GM08714 (cell line): Measurements from ENCODE around the gene DPP10.
"Not testable (repeated sequence)": the region's sequence is repeated elsewhere in the genome, so short reads cannot be mapped to it uniquely, and the experiment has no call there.

Source experiments
- H3K4me3 ChIP-seq: fragments of 200-500 bp; sonication (Bioruptor generic); 2 replicates; pipeline ENCODE4 v1.5.1; 2014; ENCODE audit warnings: mild to moderate bottlenecking, low read length, inconsistent platforms
- ZNF274 ChIP-seq: IDR thresholded peaks from 2 replicates; pipeline ENCODE4 v1.6.1; 2012; ENCODE audit warnings: mild to moderate bottlenecking, low read depth, low read length

Gene DPP10

DNA sequence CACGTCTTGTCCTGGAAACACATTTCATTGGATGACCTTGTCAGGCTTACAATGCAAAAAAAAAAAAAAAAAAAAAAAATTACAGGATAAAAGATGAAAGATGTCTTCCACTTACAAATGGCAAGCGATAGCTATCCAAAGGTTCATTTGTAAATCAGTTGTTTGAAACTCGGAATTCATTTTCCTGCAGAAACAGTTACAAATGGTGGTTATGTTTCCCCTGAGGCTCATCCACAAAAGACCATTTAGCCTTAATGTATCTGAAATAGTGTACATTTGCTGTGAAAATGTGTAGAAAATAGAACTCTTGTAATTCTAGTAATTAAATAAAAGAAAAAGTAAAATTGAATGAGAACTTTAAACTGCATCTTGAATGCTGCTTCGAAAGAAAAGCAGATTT, 25.9 kb downstream of the DPP10 start:
- H3K4me3 ChIP-seq: no peak overlapping the region
- no peak for TF ChIP-seq ZNF274

DNA sequence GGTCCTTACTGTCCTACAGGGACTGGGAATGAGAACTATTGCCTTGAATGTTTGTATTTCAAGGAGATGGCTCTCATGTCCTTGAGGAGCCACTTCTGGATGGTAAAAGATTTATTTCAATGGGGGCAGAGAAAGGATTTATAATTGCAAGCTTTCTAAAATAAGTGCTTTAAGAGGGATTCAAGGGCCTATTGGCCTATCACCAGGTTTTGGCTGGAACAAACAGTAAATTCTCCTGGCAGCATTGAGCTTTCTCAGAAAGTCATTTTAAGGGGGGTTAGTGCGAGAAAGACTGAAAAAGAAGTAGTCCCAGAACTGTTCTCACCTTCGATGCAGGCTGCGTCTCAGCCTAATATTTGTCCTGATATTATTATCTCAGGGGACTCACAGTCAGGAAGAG, 29.8 kb downstream of the DPP10 start:
- H3K4me3 ChIP-seq: no peak overlapping the region
- no peak for TF ChIP-seq ZNF274

DNA sequence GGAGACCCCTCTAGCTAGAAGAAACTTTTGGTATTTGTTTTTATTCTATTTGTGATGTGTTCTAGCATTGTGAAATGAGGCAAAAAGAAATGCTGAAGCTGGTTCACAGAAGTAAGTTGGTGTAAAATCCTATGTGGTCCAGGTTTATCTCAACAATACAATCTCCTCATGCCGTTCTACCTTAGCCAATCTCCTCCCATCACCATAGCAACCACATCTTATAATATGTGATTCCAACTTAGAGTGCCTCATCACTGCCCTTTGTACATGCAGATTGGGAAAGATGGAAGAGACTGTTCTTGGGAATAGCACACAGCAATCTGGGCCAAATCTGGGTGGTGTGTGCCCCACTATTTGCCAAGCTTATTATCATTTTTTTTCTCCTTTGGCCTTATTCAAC, 30.3 kb downstream of the DPP10 start:
- no peak overlapping the region for H3K4me3 ChIP-seq
- no peak for TF ChIP-seq ZNF274

DNA sequence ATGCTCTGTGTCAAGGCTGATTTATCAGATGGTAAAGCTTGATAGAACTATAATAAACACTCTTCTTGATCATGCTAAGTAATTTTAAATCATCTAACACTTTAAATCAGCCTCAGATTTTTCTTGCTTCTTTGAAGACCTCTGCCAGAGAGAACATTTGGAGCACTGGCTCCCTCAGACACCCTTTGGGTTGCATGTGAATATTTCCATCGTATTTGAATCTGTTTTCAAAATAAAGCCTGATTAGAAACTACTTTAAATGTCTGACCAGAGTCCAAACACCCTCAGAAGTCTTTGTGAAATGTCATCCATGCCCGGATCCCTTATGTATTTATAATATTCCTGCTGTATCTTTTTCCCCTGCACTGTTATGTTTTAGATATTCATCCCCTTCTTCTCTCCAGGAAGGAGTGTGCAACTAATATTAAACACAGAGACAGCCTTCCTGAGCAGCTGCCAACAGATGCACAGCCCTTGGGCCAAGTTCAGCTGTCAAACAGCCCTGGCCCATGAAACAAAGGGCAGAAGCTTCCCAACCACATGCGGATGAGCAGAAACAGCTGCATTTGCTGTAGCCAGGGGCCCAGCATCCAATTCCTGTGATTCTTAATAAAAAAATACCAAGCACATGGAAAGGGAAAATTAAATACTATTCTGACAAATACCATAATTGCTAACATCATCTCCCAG, 46.5 kb downstream of the DPP10 start:
- no peak overlapping the region for H3K4me3 ChIP-seq
- TF ChIP-seq ZNF274: no peak

DNA sequence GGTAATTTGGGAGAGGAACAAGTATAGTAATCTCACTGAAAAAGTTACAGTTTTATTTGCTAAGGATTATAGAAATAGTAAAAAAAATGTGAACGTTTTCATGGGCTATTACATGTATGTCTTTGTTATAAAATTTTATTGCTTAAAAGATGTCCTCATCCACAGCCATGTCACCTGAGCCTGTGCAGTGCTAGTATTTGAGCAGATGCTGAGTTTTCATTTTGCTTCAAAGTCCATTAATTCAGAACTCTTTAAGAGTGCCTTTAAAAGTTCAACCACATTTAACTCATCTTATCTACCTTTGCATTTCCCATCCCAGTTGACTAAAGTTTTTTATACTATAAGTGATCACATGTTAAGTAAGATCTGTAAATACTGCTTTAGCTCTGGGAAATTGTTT, 52.6 kb downstream of the DPP10 start:
- no peak for TF ChIP-seq ZNF274
- H3K4me3 ChIP-seq: no peak overlapping the region

DNA sequence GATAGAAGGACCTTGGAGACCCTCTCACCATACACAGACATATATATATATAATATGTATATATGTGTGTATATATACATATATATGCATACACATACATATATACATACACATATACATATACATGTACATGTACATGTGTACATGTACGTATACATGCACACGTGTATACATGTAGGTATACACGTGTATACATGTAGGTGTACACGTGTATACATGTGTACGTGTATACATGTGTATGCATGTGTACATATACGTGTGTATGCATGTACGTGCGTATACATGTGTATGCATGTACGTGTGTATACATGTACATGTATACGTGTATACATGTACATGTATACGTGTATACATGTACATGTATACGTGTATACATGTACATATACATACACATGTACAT, 54.5 kb downstream of the DPP10 start:
- no peak overlapping the region for H3K4me3 ChIP-seq
- TF ChIP-seq ZNF274: no peak

DNA sequence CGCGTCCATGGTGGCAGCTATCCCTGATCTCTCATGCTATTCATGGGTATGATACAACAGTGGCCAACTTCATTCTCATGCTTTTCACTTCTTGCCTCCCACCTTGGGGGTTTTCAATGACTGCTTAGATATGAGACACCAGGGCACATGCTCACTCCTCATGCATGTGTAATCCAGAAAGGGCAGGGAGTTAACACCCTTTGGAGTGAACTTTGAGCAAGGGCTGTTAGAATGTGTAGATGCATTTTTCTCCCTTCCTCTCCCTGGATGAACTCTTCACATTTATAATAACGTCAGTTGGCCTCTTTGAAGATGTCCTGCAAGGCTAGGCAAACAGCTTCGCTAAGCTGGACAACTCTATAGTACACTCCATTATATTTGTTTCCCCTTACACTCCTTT, 56.7 kb downstream of the DPP10 start:
- H3K4me3 ChIP-seq: no peak overlapping the region
- no peak for TF ChIP-seq ZNF274

DNA sequence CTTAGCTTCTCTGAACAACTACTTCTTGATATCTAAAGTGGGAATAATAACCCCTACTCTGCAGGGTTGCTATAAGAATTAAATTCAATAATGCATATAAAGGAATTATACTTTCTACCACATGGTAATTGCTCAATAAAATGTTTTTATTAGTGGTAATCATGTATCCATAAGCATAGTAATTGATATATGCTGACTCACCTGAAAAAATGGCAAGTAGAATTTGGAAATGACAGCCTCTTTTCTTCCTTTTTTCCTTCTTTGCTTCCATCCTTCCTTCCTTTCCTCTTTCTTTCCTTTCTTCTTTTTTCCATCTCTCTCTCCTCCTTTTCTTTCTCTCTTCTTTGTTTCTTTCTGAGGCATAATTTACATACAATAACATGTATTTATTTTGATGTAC, 65.3 kb downstream of the DPP10 start:
- TF ChIP-seq ZNF274: no peak
- no peak overlapping the region for H3K4me3 ChIP-seq

DNA sequence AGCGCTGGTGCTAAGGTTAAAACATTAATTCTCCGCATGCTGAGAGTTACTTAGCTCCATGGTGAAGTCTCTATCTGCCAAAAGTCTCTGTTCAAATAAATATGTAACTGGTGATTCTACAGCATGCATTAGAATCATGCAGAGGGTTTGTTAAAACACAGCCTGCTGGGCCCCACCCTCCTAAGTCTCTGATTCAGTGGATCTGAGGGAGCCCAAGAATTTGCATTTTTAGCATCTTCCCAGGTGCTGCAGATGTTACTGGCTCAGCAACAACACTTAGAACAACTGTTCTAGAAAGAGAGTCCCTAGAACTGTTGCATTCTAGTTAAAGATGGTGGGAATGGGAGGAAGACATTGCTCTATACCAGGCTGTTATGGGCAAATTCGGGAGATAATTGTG, 73.4 kb downstream of the DPP10 start:
- TF ChIP-seq ZNF274: no peak
- no peak overlapping the region for H3K4me3 ChIP-seq

DNA sequence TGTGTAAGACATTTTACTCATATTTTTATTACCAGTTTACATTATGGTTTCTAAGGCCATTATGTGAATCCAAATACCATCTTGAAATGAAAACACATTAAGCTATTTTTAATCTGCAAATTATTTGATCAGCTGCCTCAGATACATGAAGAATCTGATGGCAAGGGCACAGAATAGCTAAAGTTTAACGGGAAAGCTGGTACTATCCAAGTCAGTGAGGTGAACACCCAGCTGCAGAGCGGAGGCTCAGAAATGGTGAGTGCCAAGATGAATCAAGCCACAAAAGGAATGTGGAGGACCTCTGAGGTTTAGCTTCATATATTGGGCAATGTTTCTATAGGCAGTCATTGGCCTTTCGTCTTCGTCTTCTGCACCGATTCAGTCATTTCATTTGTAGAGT, 75.1 kb downstream of the DPP10 start:
- H3K4me3 ChIP-seq: no peak overlapping the region
- TF ChIP-seq ZNF274: no peak

DNA sequence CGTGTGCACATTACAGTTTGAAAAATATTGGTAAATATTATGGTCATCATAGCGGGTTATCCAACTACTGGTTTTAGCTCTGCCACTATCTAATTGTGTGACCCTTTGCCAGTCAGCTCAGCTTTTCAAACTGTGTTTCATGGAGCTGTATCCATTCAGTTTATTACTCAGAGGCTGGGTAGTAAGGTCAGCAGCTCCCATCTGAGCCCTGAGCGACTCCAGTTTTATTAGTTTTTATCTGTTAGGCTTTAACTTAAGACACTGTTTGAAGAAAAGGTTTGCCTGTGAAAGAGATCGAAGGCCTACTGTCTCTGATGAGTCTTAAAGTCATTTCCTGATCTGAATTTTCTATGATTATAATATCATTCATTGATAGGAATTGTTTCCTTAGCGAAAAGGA, 76.3 kb downstream of the DPP10 start:
- H3K4me3 ChIP-seq: no peak overlapping the region
- TF ChIP-seq ZNF274: no peak

DNA sequence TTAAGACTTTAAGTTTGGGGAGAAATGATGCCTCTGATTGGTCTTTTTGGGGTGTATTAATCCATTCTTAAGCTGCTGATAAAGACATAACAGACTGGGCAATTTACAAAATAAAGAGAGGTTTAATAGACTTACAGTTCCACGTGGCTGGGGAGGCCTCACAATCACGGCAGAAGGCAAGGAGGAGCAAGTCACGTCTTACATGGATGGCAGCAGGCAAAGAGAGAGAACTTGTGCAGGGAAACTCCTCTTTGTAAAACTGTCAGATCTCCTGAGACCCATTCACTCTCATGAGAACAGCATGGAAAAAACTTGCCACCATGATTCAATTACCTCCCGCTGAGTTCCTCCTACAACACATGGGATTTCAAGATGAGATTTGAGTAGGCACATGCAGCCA, 80.2 kb downstream of the DPP10 start:
- H3K4me3 ChIP-seq: not testable (repeated sequence)

DNA sequence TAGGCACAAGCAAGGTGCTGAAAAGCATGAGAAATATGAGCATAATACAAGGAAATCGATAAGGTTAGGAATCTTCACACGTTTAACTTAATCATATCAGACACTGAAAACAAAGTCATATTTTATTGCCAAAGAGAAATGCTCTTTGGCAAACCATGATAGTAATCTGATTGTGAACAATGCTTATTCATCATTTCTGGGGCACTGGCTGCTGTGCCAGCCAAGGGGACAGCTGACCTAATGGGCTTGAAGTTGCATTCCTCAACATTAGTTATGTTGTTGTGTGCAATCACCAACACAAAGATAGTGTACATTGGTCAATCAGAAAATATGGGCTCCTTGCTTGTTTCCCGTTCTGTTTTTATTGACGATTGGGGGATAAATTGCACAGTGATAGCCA, 83.5 kb downstream of the DPP10 start:
- H3K4me3 ChIP-seq: no peak overlapping the region
- TF ChIP-seq ZNF274: no peak

DNA sequence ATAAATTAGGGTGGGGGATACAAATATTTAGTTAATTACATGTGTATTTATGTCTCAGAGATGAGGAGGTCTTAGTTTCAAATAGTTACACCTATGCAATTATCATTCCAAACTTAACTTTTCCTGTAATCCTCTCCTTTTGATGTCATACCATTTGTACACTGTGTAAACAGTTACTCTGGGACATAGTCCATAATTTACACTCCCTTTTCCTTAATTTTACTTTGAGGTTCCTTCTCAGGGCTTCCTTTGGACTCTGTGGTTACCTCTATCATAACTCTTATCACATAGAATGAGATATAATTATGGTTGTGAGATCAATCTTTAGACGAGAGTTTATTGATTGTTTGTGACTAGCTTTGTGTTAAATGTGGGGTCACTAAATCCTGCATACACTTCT, 84.4 kb downstream of the DPP10 start:
- H3K4me3 ChIP-seq: no peak overlapping the region
- TF ChIP-seq ZNF274: no peak

DNA sequence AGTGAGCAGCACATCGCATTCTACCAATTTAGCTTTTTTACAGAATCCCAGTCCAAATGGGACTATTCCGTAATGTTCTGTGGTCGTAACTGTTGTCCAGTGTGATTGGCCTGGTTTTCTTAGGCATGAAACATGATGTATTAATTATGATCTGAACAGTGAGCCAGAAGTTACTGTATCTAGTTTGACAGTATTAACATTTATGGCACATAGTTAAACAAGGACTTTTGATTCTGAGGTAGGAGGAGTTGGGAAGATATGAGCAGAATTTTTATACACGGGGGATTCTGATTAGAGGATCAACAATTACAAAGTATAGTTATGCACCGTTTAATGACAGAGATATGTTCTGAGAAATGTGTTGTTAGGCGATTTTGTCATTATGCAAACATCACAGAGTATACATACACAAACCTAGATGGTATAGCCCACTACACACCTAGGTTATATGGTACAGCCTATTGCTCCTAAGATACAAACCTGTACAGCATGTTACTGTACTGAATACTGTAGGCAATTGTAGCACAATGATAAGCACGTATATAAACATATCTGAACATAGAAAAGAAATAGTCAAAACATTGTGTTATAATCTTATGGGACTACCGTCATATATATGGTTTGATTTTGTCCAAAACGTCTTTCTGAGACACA, 85.0 kb downstream of the DPP10 start:
- TF ChIP-seq ZNF274: no peak
- no peak overlapping the region for H3K4me3 ChIP-seq

DNA sequence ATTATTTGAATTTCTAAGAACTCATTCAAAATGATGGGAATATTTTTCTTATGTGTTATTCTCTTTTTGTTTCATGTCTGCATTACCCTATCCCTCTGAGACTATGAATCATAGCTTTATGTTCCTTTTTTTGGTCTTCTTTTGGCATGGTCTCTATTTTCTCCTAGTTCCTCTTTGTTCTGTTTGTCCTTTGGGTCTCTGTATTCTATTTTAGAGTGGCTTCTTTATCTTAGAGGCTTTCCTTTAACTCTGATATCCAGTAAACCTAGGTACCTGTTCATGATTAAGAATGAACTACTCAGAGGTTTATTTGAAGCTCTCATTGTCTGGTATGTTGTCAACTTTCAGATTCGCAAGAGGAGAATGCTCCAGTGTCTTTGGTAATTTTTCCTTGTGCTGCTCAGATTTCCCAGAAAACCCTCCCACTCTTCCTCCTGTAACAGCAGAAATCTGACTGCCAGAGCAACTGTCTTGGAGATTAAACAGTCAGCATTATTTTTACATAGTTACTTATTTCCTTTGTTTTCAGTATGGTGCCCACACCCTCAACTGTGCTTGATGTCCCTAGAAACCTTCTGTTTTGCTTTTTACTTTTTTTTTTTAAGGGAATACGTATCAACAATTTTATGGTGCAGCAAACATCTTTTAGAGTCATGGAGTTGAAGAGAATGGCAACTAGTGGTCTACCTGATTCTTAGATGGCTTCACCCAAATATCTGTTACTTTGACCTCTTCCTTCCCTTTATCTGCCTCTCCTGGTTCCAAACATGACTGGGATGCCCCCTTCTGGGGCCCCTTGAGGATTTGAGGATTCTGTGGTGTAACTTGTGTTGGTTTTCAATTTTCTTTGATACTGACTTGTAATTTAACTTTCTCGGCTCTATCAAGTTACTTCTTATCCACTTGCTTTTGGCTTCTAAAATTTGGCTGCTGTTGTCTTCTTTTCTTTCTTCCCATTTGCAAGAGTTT, 92.0 kb downstream of the DPP10 start:
- TF ChIP-seq ZNF274: no peak
- H3K4me3 ChIP-seq: no peak overlapping the region
